Progenitor cell of endocrine pancreas (in vitro differentiated cells): ENCODE results near the gene ARSB. TPM values are rescaled to one million over a fixed set of nuclear protein-coding genes. Genes with fewer than 3 reads are reported as not detected.

ENCODE experiments used
- DNase-seq: peaks from one replicate; pipeline ENCODE4 v3.0.0; 2021; ENCODE audit warnings: low spot score; ENCODE audit not compliant: unreplicated experiment
- H3K27ac Mint-ChIP-seq: 2 replicates; pipeline ENCODE4 v1.8.0; 2021; ENCODE audit warnings: mild to moderate bottlenecking, moderate library complexity, mixed read lengths
- H3K27me3 Mint-ChIP-seq: 2 replicates; pipeline ENCODE4 v1.8.0; 2021; ENCODE audit warnings: mixed read lengths
- H3K36me3 Mint-ChIP-seq: 2 replicates; pipeline ENCODE4 v1.8.0; 2022; ENCODE audit warnings: mixed read lengths; ENCODE audit not compliant: insufficient read depth
- H3K4me1 Mint-ChIP-seq: 2 replicates; pipeline ENCODE4 v1.8.0; 2021; ENCODE audit warnings: low read depth, mixed read lengths
- H3K4me3 Mint-ChIP-seq: 2 replicates; pipeline ENCODE4 v1.8.0; 2021; ENCODE audit warnings: low read depth, mild to moderate bottlenecking, moderate library complexity, mixed read lengths
- H3K9me3 Mint-ChIP-seq: 2 replicates; pipeline ENCODE4 v1.8.0; 2021; ENCODE audit warnings: low read depth, mixed read lengths
- CTCF ChIP-seq: fragments of 200-600 bp; sonication (generic); IDR thresholded peaks from one replicate; pipeline ENCODE4 v1.5.0; 2021; ENCODE audit warnings: antibody characterized with exemption, mild to moderate bottlenecking; ENCODE audit not compliant: unreplicated experiment
- total RNA-seq: library from RNA; stranded (reverse); gene quantifications from 2 replicates; pipeline ENCODE4 v1.2.1, GENCODE V29; 2021

Gene ARSB
- total RNA-seq, 1 donor from 2014 or later, result 17.7 TPM

GRCh38 chr5:79021753-79022152 is 36.6 kb upstream of the ARSB start:
- Mint-ChIP-seq H3K27ac (no peak overlapping the region), H3K9me3 (no peaks in the 10 kb centered on the region), H3K4me3 (no peak overlapping the region), H3K36me3 (no peaks in the 10 kb centered on the region), H3K27me3 (peaks cover 3% of the 10 kb centered on the region), H3K4me1 (peaks cover 25% of the 10 kb centered on the region)
- no peak for TF ChIP-seq CTCF
- no peak for DNase-seq

GRCh38 chr5:79020861-79021561 is 35.9 kb upstream of the ARSB start:
- no peak overlapping the region for H3K4me3 Mint-ChIP-seq
- H3K27ac Mint-ChIP-seq, result no peak overlapping the region
- DNase-seq, result peak; percentile 29

GRCh38 chr5:79014631-79015030 is 29.5 kb upstream of the ARSB start:
- no peak for DNase-seq
- Mint-ChIP-seq H3K27ac (no peak overlapping the region), H3K27me3 (peaks cover 3% of the 10 kb centered on the region), H3K4me3 (no peak overlapping the region), H3K36me3 (no peaks in the 10 kb centered on the region), H3K4me1 (no peaks in the 10 kb centered on the region), H3K9me3 (peaks cover 18% of the 10 kb centered on the region)
- no peak for TF ChIP-seq CTCF

More at GRCh38 chr5:79020861-79021561, 35.9 kb upstream of the ARSB start:
- Mint-ChIP-seq H3K27me3 (peaks cover 3% of the 10 kb centered on the region), H3K9me3 (no peaks in the 10 kb centered on the region), H3K36me3 (no peaks in the 10 kb centered on the region), H3K4me1 (peaks cover 25% of the 10 kb centered on the region)
- TF ChIP-seq CTCF, result peak; percentile 84

- Mint-ChIP-seq H3K27me3 (no peaks in the 10 kb centered on the region), H3K36me3 (no peaks in the 10 kb centered on the region), H3K9me3 (peaks cover 18% of the 10 kb centered on the region), H3K27ac (no peak overlapping the region), H3K4me1 (no peaks in the 10 kb centered on the region), H3K4me3 (no peak overlapping the region)
- DNase-seq, result no peak
- TF ChIP-seq CTCF, result no peak
These were observed 26.8 kb upstream of the ARSB start for GRCh38 chr5:79011869-79012268.

- Mint-ChIP-seq H3K4me3 (no peak overlapping the region), H3K27ac (no peak overlapping the region), H3K9me3 (peaks cover 18% of the 10 kb centered on the region), H3K4me1 (no peaks in the 10 kb centered on the region), H3K27me3 (no peaks in the 10 kb centered on the region), H3K36me3 (no peaks in the 10 kb centered on the region)
- no peak for DNase-seq
- peak; percentile 9 for TF ChIP-seq CTCF
These were observed 26.2 kb upstream of the ARSB start for GRCh38 chr5:79011219-79011836.
